ENCODE data around the gene RABGAP1L.
A peak's percentile ranks its signal among the peaks of the same experiment; 100 is the strongest.

Gene RABGAP1L

GRCh38 chr1:174159252-174160108, at the start of gene RABGAP1L:
Gene RABGAP1L, plus strand, starts transcription at chr1:174159520.
- peak within 1 kb of the TSS; percentile 90 for H3K4me3 ChIP-seq (ENCODE audit: low read depth, low read length)
- no peak for TF ChIP-seq CTCF (IDR thresholded peaks at IDR 0.05; ENCODE audit: low read depth, low read length, missing control alignments)
- peak; percentile 84 for DNase-seq (ENCODE audit: low read depth)

GRCh38 chr1:174110053-174110452, 49.3 kb upstream of the RABGAP1L start:
- no peak overlapping the region for H3K4me3 ChIP-seq (ENCODE audit: low read depth, low read length)
- TF ChIP-seq CTCF (IDR thresholded peaks at IDR 0.05; ENCODE audit: low read depth, low read length, missing control alignments) = no peak

GRCh38 chr1:174112489-174113162, 46.7 kb upstream of the RABGAP1L start:
- DNase-seq (ENCODE audit: low read depth) = no peak
- H3K4me3 ChIP-seq (ENCODE audit: low read depth, low read length) = no peak overlapping the region
- no peak for TF ChIP-seq CTCF (IDR thresholded peaks at IDR 0.05; ENCODE audit: low read depth, low read length, missing control alignments)

More at GRCh38 chr1:174110053-174110452, 49.3 kb upstream of the RABGAP1L start:
- DNase-seq (ENCODE audit: low read depth) = no peak

- no peak for DNase-seq (ENCODE audit: low read depth)
- no peak for TF ChIP-seq CTCF (IDR thresholded peaks at IDR 0.05; ENCODE audit: low read depth, low read length, missing control alignments)
- H3K4me3 ChIP-seq (ENCODE audit: low read depth, low read length) = no peak overlapping the region
Observed at GRCh38 chr1:174114106-174114505, 45.2 kb upstream of the RABGAP1L start.

- TF ChIP-seq CTCF (IDR thresholded peaks at IDR 0.05; ENCODE audit: low read depth, low read length, missing control alignments) = peak; percentile 92
- no peak for DNase-seq (ENCODE audit: low read depth)
Observed at GRCh38 chr1:174114788-174115448, 44.4 kb upstream of the RABGAP1L start.

GRCh38 chr1:174116042-174116441, 43.3 kb upstream of the RABGAP1L start:
- no peak overlapping the region for H3K4me3 ChIP-seq (ENCODE audit: low read depth, low read length)
- DNase-seq (ENCODE audit: low read depth) = no peak
- TF ChIP-seq CTCF (IDR thresholded peaks at IDR 0.05; ENCODE audit: low read depth, low read length, missing control alignments) = no peak

More at GRCh38 chr1:174114788-174115448, 44.4 kb upstream of the RABGAP1L start:
- no peak overlapping the region for H3K4me3 ChIP-seq (ENCODE audit: low read depth, low read length)

All from GM12864 (cell line).